GM12891 (cell line): ENCODE measurements around the gene RPS3.

ENCODE experiments used
- DNase-seq: peaks from one replicate; pipeline ENCODE4 v3.0.0; 2011; ENCODE audit warnings: low spot score; ENCODE audit not compliant: insufficient read length
- FAIRE-seq: peaks from 2 replicates; lab custom pipeline; 2011; peaks lifted over from hg19 to GRCh38; lab: Jason Lieb, UNC
- PAX5 ChIP-seq: IDR thresholded peaks from 2 replicates; pipeline ENCODE4 v1.6.1; 2011; ENCODE audit warnings: low read length, moderate library complexity, mild to moderate bottlenecking; ENCODE audit not compliant: insufficient read depth, severe bottlenecking
- POLR2A ChIP-seq: IDR thresholded peaks from 2 replicates; pipeline ENCODE4 v1.6.1; 2011; ENCODE audit warnings: low read depth, low read length, control low read depth
- POLR2AphosphoS5 ChIP-seq: IDR thresholded peaks from 2 replicates; pipeline ENCODE4 v1.6.1; 2011; ENCODE audit warnings: low read depth, low read length, control low read depth
- POU2F2 ChIP-seq: IDR thresholded peaks from 2 replicates; pipeline ENCODE4 v1.6.1; 2011; ENCODE audit warnings: low read depth, mild to moderate bottlenecking, control low read depth, low read length, moderate library complexity
- SPI1 ChIP-seq: IDR thresholded peaks from 2 replicates; pipeline ENCODE4 v1.6.1; 2011; ENCODE audit warnings: low read depth, low read length, control low read depth
- TAF1 ChIP-seq: IDR thresholded peaks from 2 replicates; pipeline ENCODE4 v1.6.1; 2011; ENCODE audit warnings: low read depth, low read length, control low read depth

The RPS3 gene

GRCh38 chr11:75433443-75433842 lies 34.1 kb downstream of the RPS3 start:
- DNase-seq (no peak), FAIRE-seq (no peak)
- no peak for TF ChIP-seq POLR2AphosphoS5
- TF ChIP-seq POLR2A = no peak
- no peak for TF ChIP-seq POU2F2
- no peak for TF ChIP-seq SPI1
- no peak for TF ChIP-seq TAF1
- TF ChIP-seq PAX5 = no peak

GRCh38 chr11:75434051-75434450 lies 34.7 kb downstream of the RPS3 start:
- DNase-seq = no peak
- FAIRE-seq = no peak

GRCh38 chr11:75434886-75435570 lies 35.7 kb downstream of the RPS3 start:
- DNase-seq = no peak
- TF ChIP-seq POU2F2 (no peak), POLR2A (no peak), SPI1 (no peak), TAF1 (no peak)
- FAIRE-seq = no peak

More at GRCh38 chr11:75434051-75434450, 34.7 kb downstream of the RPS3 start:
- TF ChIP-seq POLR2A (no peak), POU2F2 (no peak), PAX5 (no peak), POLR2AphosphoS5 (no peak), TAF1 (no peak), SPI1 (no peak)

- TF ChIP-seq POU2F2 (no peak), POLR2AphosphoS5 (no peak)
- DNase-seq (no peak), FAIRE-seq (no peak)
Measured at GRCh38 chr11:75435571-75435925, 36.2 kb downstream of the RPS3 start.

GRCh38 chr11:75436806-75437205 lies 37.5 kb downstream of the RPS3 start:
- DNase-seq = no peak
- no peak for FAIRE-seq

GRCh38 chr11:75437966-75438659 lies 38.8 kb downstream of the RPS3 start:
- no peak for DNase-seq
- FAIRE-seq = no peak
- no peak for TF ChIP-seq PAX5
- TF ChIP-seq SPI1 = no peak
- no peak for TF ChIP-seq POLR2AphosphoS5
- no peak for TF ChIP-seq POU2F2
- no peak for TF ChIP-seq POLR2A
- TF ChIP-seq TAF1 = no peak

More at GRCh38 chr11:75436806-75437205, 37.5 kb downstream of the RPS3 start:
- TF ChIP-seq POU2F2 (no peak), PAX5 (no peak), POLR2A (no peak), POLR2AphosphoS5 (no peak), SPI1 (no peak), TAF1 (no peak)

- TF ChIP-seq POLR2A (no peak), TAF1 (no peak), POU2F2 (no peak), PAX5 (no peak)
- DNase-seq (no peak), FAIRE-seq (no peak)
Measured at GRCh38 chr11:75439026-75439425, 39.7 kb downstream of the RPS3 start.

GRCh38 chr11:75439495-75440120 lies 40.3 kb downstream of the RPS3 start:
- TF ChIP-seq TAF1 (no peak), POLR2A (no peak), SPI1 (no peak), POLR2AphosphoS5 (no peak), PAX5 (no peak), POU2F2 (no peak)
- DNase-seq (no peak), FAIRE-seq (no peak)

- DNase-seq (no peak), FAIRE-seq (no peak)
- TF ChIP-seq POLR2A = no peak
- no peak for TF ChIP-seq POLR2AphosphoS5
- no peak for TF ChIP-seq SPI1
- no peak for TF ChIP-seq TAF1
- no peak for TF ChIP-seq PAX5
- no peak for TF ChIP-seq POU2F2
Measured at GRCh38 chr11:75440960-75441803, 41.9 kb downstream of the RPS3 start.
